GM21576 (cell line): ENCODE results near the gene ACSL5.
A peak's percentile ranks its signal among the peaks of the same experiment; 100 is the strongest.
"Not testable (repeated sequence)": the region's sequence is repeated elsewhere in the genome, so short reads cannot be mapped to it uniquely, and the experiment has no call there.

Experiments
- ATAC-seq: cut with Tn5 transposase; IDR thresholded peaks from one replicate; pipeline ENCODE4 v1.9.1; 2021; ENCODE audit warnings: mild to moderate bottlenecking, moderate library complexity; ENCODE audit not compliant: unreplicated experiment

The ACSL5 gene

GRCh38 chr10:112374724-112375541 is 1.0 kb downstream of the ACSL5 start:
- ATAC-seq: peak; percentile 49

GRCh38 chr10:112375721-112376395 is 1.9 kb downstream of the ACSL5 start:
- ATAC-seq: peak; percentile 88

- ATAC-seq: peak; percentile 22
Measured at GRCh38 chr10:112376396-112376790, 2.5 kb downstream of the ACSL5 start.

- not testable (repeated sequence) for ATAC-seq
Measured at GRCh38 chr10:112377116-112377515, 3.2 kb downstream of the ACSL5 start.

- ATAC-seq: no peak
Measured at GRCh38 chr10:112379635-112380296, 5.8 kb downstream of the ACSL5 start.

GRCh38 chr10:112382515-112383235 is 8.8 kb downstream of the ACSL5 start:
- no peak for ATAC-seq

- ATAC-seq: no peak
Measured at GRCh38 chr10:112383325-112383724, 9.4 kb downstream of the ACSL5 start.

- ATAC-seq: no peak
Measured at GRCh38 chr10:112384141-112384540, 10.2 kb downstream of the ACSL5 start.

- no peak for ATAC-seq
Measured at GRCh38 chr10:112385201-112385600, 11.3 kb downstream of the ACSL5 start.

GRCh38 chr10:112388056-112388455 is 14.1 kb downstream of the ACSL5 start:
- not testable (repeated sequence) for ATAC-seq

- no peak for ATAC-seq
Measured at GRCh38 chr10:112388548-112388947, 14.6 kb downstream of the ACSL5 start.

GRCh38 chr10:112389271-112389822 is 15.4 kb downstream of the ACSL5 start:
- peak; percentile 62 for ATAC-seq

GRCh38 chr10:112390125-112390703 is 16.3 kb downstream of the ACSL5 start:
- ATAC-seq: no peak

- no peak for ATAC-seq
Measured at GRCh38 chr10:112393341-112393740, 19.4 kb downstream of the ACSL5 start.

- ATAC-seq: no peak
Measured at GRCh38 chr10:112393827-112394226, 19.9 kb downstream of the ACSL5 start.

GRCh38 chr10:112394475-112394875 is 20.6 kb downstream of the ACSL5 start:
- ATAC-seq: no peak

- no peak for ATAC-seq
Measured at GRCh38 chr10:112395809-112396530, 22.1 kb downstream of the ACSL5 start.

- no peak for ATAC-seq
Measured at GRCh38 chr10:112397592-112397991, 23.7 kb downstream of the ACSL5 start.

- ATAC-seq: no peak
Measured at GRCh38 chr10:112402917-112403316, 29.0 kb downstream of the ACSL5 start.

- ATAC-seq: no peak
Measured at GRCh38 chr10:112404617-112405016, 30.7 kb downstream of the ACSL5 start.
